GM19395 (cell line): ENCODE results near the gene ZNF320.
A peak's percentile ranks its signal among the peaks of the same experiment; 100 is the strongest.
"Not testable (repeated sequence)": the region's sequence is repeated elsewhere in the genome, so short reads cannot be mapped to it uniquely, and the experiment has no call there.

Experiments used
- ATAC-seq: cut with Tn5 transposase; IDR thresholded peaks from one replicate; pipeline ENCODE4 v1.9.1; 2021; ENCODE audit warnings: mild to moderate bottlenecking, moderate library complexity; ENCODE audit not compliant: unreplicated experiment

The ZNF320 gene

GRCh38 chr19:52922841-52923777, 25.7 kb upstream of the ZNF320 start, which contains the start of gene ZNF888:
Gene ZNF888 (minus strand): TSS chr19:52923428. CDS start chr19:52917873, 5,555 bp downstream.
- peak; percentile 95 for ATAC-seq

GRCh38 chr19:52917531-52917930, 20.1 kb upstream of the ZNF320 start:
- ATAC-seq = no peak

DNA sequence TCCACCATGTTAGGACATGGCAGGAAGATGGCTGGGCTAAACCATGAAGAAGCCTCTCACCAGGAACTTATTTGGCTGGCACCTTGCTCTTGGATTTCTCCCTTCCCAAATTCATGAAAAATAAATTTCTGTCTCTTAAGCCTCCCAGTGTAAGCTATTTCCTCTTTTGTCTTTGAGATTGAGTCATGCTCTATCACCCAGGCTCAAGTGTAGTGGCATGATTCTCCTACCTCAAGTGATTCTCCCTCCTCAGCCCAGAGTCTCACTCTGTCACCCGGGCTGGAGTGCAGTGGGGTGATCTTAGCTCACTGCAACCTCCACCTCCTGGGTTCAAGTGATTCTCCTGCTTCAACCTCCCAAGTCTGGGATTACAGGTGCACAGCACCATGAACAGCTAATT, 13.2 kb upstream of the ZNF320 start:
- no peak for ATAC-seq

DNA sequence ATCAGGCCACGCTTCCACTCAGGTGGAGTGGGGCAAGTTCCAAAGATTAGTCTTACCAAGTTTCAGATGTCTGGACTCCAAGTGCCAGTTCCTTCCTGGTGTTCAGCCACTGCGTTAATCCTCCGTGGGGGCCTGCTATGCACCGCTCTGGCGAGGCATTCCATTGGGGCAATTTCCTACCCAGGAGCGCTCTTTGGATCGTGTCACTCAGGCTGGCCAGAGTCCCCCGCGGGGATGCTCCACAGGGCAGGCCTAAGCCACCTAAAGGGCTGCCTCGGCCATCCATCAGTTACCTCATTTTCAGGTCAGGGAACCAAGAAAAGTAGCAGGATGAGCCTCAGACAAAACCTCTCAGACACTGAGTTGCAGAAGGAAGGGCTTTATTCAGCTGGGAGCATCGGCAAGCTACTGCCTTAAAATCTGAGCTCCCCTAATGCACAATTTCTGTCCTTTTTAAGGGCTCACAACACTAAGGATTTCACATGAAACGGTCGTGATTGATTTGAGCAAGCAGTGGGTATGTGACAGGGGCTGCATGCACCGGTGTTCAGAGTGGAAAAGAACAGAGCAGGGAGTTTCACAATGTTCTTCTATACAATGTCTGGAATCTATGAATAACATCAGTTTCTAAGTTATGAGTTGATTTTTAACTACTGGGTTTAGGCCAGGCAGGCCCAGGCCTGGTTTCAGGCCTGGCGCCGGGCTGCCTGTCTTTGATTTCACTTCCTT, 6.8 kb upstream of the ZNF320 start:
- not testable (repeated sequence) for ATAC-seq

- ATAC-seq = no peak
Measured at GRCh38 chr19:52901842-52902241, 4.4 kb upstream of the ZNF320 start.

DNA sequence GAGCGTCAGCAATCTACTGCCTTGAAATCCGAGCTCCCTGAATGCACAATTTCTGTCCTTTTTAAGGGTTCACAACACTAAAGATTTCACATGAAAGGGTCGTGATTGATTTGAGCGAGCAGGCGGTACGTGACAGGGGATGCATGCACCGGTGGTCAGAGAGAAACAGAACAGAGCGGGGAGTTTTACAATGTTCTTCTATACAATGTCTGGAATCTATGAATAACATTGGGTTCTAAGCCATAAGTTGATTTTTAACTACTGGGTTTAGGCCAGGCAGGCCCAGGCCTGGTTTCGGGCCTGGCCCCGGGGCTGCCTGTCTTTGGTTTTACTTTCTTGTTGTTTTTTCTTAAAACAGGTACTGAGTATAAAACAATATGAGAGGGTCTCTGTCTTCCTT, 1.2 kb upstream of the ZNF320 start:
- not testable (repeated sequence) for ATAC-seq

GRCh38 chr19:52898101-52898500, 666 bp upstream of the ZNF320 start:
- no peak for ATAC-seq

GRCh38 chr19:52896431-52897137, 851 bp downstream of the ZNF320 start:
- no peak for ATAC-seq

DNA sequence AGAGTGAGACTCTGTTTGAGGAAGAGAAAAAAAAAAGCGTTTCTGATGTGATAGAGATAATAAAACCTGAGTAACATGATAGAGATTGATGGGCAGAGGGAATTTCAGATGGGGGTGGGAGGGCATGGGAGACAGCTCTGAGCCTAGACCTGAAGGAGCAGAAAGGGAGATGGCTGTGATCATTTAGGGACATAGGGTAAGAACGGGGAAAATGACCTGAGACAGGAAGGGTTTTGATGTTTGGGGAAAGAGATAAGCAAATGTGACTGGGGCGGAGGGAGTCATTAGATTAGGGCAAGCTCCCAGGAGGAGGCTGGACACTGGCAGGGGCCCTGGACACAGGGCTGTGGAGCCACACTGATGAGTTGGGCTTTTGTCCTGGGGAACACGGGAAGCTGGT, 6.1 kb downstream of the ZNF320 start:
- no peak for ATAC-seq

DNA sequence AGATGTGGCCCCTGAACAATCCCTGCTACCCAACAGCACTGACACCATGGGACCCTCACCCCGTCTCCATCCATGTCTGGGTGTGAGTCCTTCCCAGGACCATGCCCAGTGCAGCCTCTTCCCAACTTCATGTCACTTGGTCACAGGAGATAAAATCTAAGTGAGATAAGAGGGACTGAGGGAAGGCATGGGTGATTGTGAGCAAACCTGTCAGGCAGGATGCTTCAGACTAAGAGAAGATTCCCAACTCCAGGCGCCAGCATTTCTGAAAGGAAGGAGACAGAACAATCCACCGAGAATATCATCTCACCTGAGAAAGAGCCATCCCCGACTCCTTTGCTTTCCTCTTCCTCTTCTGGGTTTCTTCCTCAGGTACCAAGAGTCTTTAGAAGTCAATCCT, 7.5 kb downstream of the ZNF320 start:
- ATAC-seq = no peak

- no peak for ATAC-seq
Measured at GRCh38 chr19:52889076-52889475, 8.4 kb downstream of the ZNF320 start.

DNA sequence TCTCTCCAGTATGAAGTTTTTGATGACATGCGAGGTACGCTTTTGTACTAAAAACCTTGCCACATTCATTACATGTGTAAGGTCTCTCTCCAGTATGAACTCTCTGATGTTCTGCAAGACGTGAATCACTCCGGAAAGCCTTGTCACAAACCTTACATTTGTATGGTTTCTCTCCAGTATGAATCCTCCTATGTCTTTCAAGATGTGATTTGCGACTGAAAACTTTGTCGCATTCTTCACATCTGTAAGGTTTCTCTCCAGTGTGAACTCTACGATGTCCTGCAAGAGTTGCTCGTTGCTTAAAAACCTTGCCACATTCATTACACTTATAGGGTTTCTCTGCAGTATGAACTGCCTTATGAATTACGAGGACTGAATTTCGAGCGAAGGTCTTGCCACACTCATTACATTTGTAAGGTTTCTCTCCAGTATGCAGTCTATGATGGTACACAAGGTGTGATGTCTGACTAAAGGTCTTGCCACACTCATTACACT, 16.5 kb downstream of the ZNF320 start:
- ATAC-seq = no peak

GRCh38 chr19:52872996-52873395, 24.4 kb downstream of the ZNF320 start:
- not testable (repeated sequence) for ATAC-seq

DNA sequence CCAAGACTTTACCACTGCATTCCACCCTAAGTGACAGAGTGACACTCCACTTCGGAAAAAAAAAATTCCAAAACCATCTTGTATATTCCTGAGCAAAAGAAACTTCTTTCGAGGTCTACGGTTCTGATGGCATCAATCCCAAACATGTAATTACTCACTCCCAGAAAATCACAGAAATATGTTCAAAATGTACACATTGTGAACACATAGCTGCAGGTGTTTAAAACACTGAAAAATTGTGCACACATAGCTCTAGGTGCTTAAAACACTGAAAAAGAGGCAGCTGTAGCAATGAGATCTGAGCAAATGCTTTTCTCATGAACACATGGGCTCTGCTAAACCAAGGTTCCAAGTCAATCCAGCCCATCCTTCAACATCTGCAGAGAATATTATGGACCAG, 26.0 kb downstream of the ZNF320 start:
- ATAC-seq = no peak

DNA sequence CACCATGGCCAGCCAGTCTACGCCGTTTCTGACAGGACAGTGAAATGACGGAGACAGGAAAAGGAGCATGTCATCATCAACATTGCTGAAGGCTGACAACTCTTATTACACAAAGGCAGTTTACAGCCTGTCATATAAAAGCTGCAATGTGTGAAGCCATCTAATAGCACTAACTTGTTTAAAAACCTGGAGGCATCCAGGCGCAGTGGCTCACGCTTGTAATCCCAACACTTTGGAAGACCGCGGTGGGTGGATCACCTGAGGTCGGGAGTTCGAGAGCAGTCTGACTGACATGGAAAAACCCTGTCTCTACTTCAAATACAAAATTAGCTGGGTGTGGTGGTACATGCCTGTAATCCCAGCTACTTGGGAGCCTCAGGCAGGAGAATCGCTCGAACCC, 29.4 kb downstream of the ZNF320 start:
- ATAC-seq = not testable (repeated sequence)

- ATAC-seq = peak; percentile 98
Measured at GRCh38 chr19:52857378-52858191, 39.9 kb downstream of the ZNF320 start, which contains the start of gene ZNF468. Gene ZNF468 (minus strand): TSS chr19:52857619. CDS start chr19:52854272, 3,347 bp downstream.

- ATAC-seq = peak; percentile 12
Measured at GRCh38 chr19:52856540-52857377, 40.7 kb downstream of the ZNF320 start.
